SU-DHL-6 (cell line): ENCODE data around the gene TFF2.

Experiments
- H2AFZ ChIP-seq: fragments of 200-600 bp; sonication (generic); 2 replicates; pipeline ENCODE4 v1.6.1; 2014; ENCODE audit warnings: low read depth, mild to moderate bottlenecking, moderate library complexity, mixed read lengths, antibody characterized with exemption, low read length; ENCODE audit not compliant: severe bottlenecking
- H3F3A ChIP-seq: fragments of 200-600 bp; shearing (Covaris generic); 2 replicates; pipeline ENCODE4 v1.6.0; 2016; ENCODE audit warnings: antibody characterized with exemption, mild to moderate bottlenecking; ENCODE audit not compliant: insufficient read depth
- H3K27ac ChIP-seq: fragments of 200-600 bp; sonication (generic); 2 replicates; pipeline ENCODE4 v1.5.1; 2016; ENCODE audit warnings: low read depth, mild to moderate bottlenecking, low read length, moderate library complexity, mixed read lengths
- H3K27me3 ChIP-seq: fragments of 200-600 bp; sonication (generic), shearing (Covaris generic); 2 replicates; pipeline ENCODE4 v1.6.0; 2014; ENCODE audit warnings: mild to moderate bottlenecking, low read length
- H3K36me3 ChIP-seq: fragments of 200-600 bp; sonication (generic); 2 replicates; pipeline ENCODE4 v1.6.1; 2014; ENCODE audit warnings: mild to moderate bottlenecking, low read length, mixed read lengths
- H3K4me2 ChIP-seq: fragments of 300-600, 200-600 bp; shearing (Covaris generic), sonication (generic); 2 replicates; pipeline ENCODE4 v1.6.0; 2014; ENCODE audit warnings: low read length, low read depth, mild to moderate bottlenecking; ENCODE audit not compliant: poor library complexity, severe bottlenecking
- H3K4me3 ChIP-seq: fragments of 200-600 bp; sonication (generic); 2 replicates; pipeline ENCODE4 v1.5.1; 2014; ENCODE audit warnings: antibody characterized with exemption, low read length, mild to moderate bottlenecking, mixed read lengths; ENCODE audit not compliant: insufficient read depth, poor library complexity, severe bottlenecking
- H3K79me2 ChIP-seq: fragments of 200-600 bp; sonication (generic); 2 replicates; pipeline ENCODE4 v1.6.1; 2014; ENCODE audit warnings: mild to moderate bottlenecking, low read length, moderate library complexity; ENCODE audit not compliant: insufficient read depth
- H3K9ac ChIP-seq: fragments of 200-600 bp; sonication (generic); 2 replicates; pipeline ENCODE4 v1.7.0; 2014; ENCODE audit warnings: mild to moderate bottlenecking, low read length
- H3K9me2 ChIP-seq: fragments of 200-600 bp; sonication (generic); replicated peaks from 2 replicates; pipeline ENCODE4 v1.6.1; 2014; ENCODE audit warnings: low read length; ENCODE audit not compliant: insufficient read depth
- H3K9me3 ChIP-seq: fragments of 200-600 bp; sonication (generic); 2 replicates; pipeline ENCODE4 v1.6.1; 2014; ENCODE audit warnings: low read length, mixed read lengths; ENCODE audit not compliant: insufficient read depth
- H4K20me1 ChIP-seq: fragments of 200-600 bp; sonication (generic); 2 replicates; pipeline ENCODE4 v1.6.1; 2014; ENCODE audit warnings: low read depth, mild to moderate bottlenecking, antibody characterized with exemption, low read length, moderate library complexity, mixed read lengths
- CTCF ChIP-seq: fragments of 200-600 bp; sonication (generic); IDR thresholded peaks from one replicate; pipeline ENCODE4 v1.5.1; 2017; ENCODE audit warnings: antibody characterized with exemption, mild to moderate bottlenecking, low read length, moderate library complexity; ENCODE audit not compliant: insufficient read depth, poor library complexity, severe bottlenecking
- EZH2phosphoT487 ChIP-seq: fragments of 200-600 bp; sonication (generic), shearing (Covaris generic); conservative IDR thresholded peaks from 2 replicates; pipeline ENCODE4 v1.6.1; 2018; ENCODE audit warnings: mild to moderate bottlenecking, antibody characterized with exemption, low read length, moderate library complexity, mixed read lengths

The TFF2 gene

DNA sequence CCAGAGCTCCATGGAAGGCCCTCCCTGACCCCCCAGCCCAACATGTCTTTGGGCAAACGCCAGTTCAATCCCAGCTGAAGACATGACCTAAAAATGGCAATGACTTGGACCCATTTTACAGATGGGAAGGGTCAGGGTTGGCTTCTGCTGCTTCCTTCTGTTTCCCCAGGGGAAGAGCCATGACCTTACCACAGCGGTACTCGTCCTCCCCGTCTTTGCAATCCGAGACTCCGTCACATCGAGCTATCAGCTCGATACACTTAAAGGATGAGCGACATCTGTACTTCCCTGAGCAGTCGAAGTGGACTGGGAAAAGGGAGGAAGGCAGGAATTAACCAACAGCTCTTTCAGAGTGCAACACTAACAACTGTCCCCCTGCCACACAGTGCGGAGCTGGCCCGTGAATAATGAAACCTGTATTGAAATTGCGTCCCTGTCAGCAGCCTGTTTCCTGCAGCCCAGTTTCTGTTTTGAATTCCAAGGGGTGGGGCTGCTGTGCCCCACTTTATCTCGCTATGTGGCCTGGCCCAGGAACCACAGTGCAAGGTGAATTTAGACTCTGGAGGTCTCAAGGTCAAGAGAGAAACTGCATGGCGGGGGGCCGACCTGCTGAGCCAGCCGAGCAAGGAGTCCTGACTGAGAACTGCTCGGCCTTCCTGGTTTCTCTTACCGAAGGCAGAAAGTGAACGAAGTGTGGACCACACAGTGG, 38.1 kb upstream of the TFF2 start:
- no peaks in the 10 kb centered on the region for H3K9me3 ChIP-seq
- no peak overlapping the region for H3K4me2 ChIP-seq
- no peak overlapping the region for H2AFZ ChIP-seq
- no peak overlapping the region for H3K9ac ChIP-seq
- no peaks in the 10 kb centered on the region for H4K20me1 ChIP-seq
- no peaks in the 10 kb centered on the region for H3K79me2 ChIP-seq
- no peak overlapping the region for H3K4me3 ChIP-seq
- no peaks in the 10 kb centered on the region for H3K9me2 ChIP-seq
- no peaks in the 10 kb centered on the region for H3F3A ChIP-seq
- no peaks in the 10 kb centered on the region for H3K36me3 ChIP-seq
- no peak for TF ChIP-seq EZH2phosphoT487
- no peak for TF ChIP-seq CTCF
- H3K27me3 ChIP-seq = no peaks in the 10 kb centered on the region
- H3K27ac ChIP-seq = no peak overlapping the region

GRCh38 chr21:42387843-42388340, 37.1 kb upstream of the TFF2 start:
- no peaks in the 10 kb centered on the region for H3K36me3 ChIP-seq
- no peaks in the 10 kb centered on the region for H3K9me2 ChIP-seq

DNA sequence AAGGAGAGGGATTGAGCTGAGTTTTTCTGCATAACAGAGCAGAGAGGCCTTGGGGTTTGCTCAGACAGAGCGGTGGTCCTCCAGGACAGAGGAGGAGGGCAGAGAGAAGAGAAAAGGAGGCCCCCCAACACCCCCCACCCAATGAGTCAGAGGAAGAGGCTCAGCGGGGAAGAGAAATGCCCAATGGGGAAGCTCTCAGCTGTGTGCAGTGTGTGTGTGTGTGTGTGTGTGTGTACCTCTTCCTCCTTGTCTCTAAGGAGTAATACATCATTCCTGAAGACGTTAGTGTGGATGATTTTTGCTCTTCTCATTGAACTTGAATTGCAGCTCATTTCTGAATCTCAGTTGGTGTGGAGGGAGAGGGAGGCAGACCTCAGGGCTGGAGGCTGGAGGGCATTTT, 36.4 kb upstream of the TFF2 start:
- H3K4me2 ChIP-seq = no peak overlapping the region
- no peaks in the 10 kb centered on the region for H3K36me3 ChIP-seq
- H4K20me1 ChIP-seq = no peaks in the 10 kb centered on the region
- no peaks in the 10 kb centered on the region for H3K27me3 ChIP-seq
- no peaks in the 10 kb centered on the region for H3F3A ChIP-seq
- TF ChIP-seq EZH2phosphoT487 (no peak), CTCF (no peak)
- no peaks in the 10 kb centered on the region for H3K79me2 ChIP-seq
- no peaks in the 10 kb centered on the region for H3K9me2 ChIP-seq
- H3K9me3 ChIP-seq = no peaks in the 10 kb centered on the region
- no peak overlapping the region for H2AFZ ChIP-seq
- no peak overlapping the region for H3K27ac ChIP-seq
- H3K9ac ChIP-seq = no peak overlapping the region
- no peak overlapping the region for H3K4me3 ChIP-seq

More at GRCh38 chr21:42387843-42388340, 37.1 kb upstream of the TFF2 start:
- Histone ChIP-seq H3K9me3 (no peaks in the 10 kb centered on the region), H4K20me1 (no peaks in the 10 kb centered on the region), H3K27ac (no peak overlapping the region), H2AFZ (no peak overlapping the region), H3K79me2 (no peaks in the 10 kb centered on the region), H3F3A (no peaks in the 10 kb centered on the region), H3K27me3 (no peaks in the 10 kb centered on the region), H3K4me2 (no peak overlapping the region), H3K9ac (no peak overlapping the region), H3K4me3 (no peak overlapping the region)
- TF ChIP-seq CTCF = no peak
- no peak for TF ChIP-seq EZH2phosphoT487
